C4-2B (cell line): ENCODE measurements around the gene CLGN.
"Not testable (repeated sequence)": the region's sequence is repeated elsewhere in the genome, so short reads cannot be mapped to it uniquely, and the experiment has no call there.

Experiments used
- ZFX ChIP-seq: fragments of 450-650 bp; IDR thresholded peaks from 2 replicates; pipeline ENCODE4 v1.6.1; 2017
- TF ChIP-seq, protein P1 (sequence below): fragments of 450-650 bp; conservative IDR thresholded peaks from 2 replicates; pipeline ENCODE4 v1.5.1; 2017; ENCODE audit warnings: mild to moderate bottlenecking

DNA sequence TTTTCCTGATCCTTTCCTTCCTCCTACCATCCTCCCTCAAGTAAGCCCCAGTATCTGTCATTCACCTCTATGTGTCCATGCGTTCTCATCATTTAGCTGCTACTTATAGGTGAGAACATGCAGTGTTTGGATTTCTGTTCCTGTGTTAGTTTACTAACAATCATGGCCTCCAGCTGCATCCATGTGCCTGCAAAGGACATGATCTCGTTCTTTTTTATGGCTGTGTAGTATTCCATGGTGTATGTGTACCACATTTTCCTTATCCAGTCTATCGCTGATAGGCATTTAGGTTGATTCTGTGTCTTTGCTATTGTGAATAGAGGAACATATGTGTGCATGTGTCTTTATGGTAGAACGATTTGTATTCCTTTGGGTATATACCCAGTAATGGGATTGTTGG, 16.9 kb upstream of the CLGN start:
- TF ChIP-seq, protein P1, sequence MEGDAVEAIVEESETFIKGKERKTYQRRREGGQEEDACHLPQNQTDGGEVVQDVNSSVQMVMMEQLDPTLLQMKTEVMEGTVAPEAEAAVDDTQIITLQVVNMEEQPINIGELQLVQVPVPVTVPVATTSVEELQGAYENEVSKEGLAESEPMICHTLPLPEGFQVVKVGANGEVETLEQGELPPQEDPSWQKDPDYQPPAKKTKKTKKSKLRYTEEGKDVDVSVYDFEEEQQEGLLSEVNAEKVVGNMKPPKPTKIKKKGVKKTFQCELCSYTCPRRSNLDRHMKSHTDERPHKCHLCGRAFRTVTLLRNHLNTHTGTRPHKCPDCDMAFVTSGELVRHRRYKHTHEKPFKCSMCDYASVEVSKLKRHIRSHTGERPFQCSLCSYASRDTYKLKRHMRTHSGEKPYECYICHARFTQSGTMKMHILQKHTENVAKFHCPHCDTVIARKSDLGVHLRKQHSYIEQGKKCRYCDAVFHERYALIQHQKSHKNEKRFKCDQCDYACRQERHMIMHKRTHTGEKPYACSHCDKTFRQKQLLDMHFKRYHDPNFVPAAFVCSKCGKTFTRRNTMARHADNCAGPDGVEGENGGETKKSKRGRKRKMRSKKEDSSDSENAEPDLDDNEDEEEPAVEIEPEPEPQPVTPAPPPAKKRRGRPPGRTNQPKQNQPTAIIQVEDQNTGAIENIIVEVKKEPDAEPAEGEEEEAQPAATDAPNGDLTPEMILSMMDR, result not testable (repeated sequence)
- TF ChIP-seq ZFX, result not testable (repeated sequence)
